ENCODE measurements around the gene ATF6B.
"Not testable (repeated sequence)": the region's sequence is repeated elsewhere in the genome, so short reads cannot be mapped to it uniquely, and the experiment has no call there.

ATF6B gene

DNA sequence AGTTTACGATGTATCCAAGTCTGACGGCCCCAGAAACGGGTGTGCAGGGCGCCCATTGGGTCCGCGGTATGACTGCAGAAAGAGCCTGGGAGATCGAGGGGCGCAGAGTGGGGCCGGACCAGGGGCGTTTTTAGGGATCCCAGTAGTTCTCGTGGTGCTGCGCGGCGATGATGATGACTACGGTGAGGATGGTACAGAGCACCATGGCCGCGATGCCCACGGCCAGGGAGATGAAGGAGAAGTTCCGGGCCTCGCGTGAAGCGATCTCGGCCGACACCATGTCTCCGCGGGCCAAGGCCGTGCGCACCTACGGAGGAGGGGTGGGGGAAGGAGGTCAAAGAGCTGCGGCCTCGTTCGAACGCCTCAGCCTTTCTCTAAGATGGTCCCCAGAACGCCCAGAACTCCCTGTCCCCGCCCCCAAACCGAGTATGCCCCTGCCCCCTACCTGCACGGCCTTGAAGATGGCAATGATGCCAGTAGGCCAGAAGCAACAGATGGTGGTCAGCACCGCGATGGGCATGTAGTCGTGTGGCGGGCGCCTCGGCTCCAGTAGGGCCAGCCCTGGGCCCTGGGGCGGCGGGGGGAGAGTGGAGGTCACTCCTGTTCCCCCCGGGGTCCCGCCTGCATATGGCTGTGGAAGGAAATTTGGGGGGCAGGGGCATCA, 21.2 kb upstream of the ATF6B start:
- H3K27ac Mint-ChIP-seq = peak overlapping the region; percentile 53 to 77
- peaks cover 56% of the 10 kb centered on the region for H3K4me1 Mint-ChIP-seq
- DNase-seq (no peak), ATAC-seq (peak; percentile 4)
- H3K27me3 Mint-ChIP-seq = peaks cover 22% of the 10 kb centered on the region
- no peaks in the 10 kb centered on the region for H3K9me3 Mint-ChIP-seq
- H3K4me3 Mint-ChIP-seq = peak overlapping the region; percentile 83 to 89

DNA sequence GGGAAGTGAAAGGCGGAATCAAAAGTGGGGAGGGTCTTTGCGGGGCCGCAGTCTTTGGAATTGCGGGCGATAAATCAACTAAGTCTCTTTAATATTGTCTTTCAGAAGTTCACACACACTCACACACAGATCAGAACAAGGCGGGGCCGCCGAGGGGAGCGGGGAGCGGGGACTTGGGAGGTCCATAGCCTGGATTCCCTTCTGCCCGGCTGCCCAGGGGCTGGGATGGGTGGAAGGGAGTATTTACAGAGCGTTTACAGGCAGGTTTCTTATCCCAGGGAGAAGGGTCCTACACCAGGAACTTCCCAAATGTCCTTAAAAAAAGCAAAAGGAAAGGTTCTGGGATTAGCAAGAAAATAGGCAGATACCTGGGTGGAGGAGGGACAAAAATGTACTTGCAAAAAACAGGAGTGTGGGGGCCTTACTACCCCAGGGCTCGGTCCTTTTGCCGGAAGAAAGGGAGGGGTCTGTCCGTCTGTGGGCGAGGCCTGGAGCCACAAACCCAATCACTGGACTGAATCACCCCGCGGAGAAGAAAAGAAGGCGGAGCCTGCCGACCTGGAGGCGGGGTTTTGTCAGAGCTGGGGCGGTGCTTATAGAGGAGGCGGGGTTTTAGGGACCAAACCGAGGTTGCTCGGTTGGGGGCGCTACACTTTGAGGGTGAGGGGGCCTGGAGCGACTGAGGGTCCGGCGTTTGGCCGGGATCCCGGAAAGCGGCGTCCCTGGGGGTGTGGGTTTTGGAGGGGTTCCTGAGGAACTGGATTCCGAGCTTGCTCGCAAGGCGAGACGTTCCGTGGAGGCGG, 20.4 kb upstream of the ATF6B start:
- H3K4me1 Mint-ChIP-seq = peaks cover 55% of the 10 kb centered on the region
- no peaks in the 10 kb centered on the region for H3K9me3 Mint-ChIP-seq
- H3K27me3 Mint-ChIP-seq = peaks cover 22% of the 10 kb centered on the region
- peak; percentile 79 for ATAC-seq
- H3K27ac Mint-ChIP-seq = peak overlapping the region; percentile 53 to 77
- peak; percentile 81 to 86 for DNase-seq
- peak overlapping the region; percentile 83 to 89 for H3K4me3 Mint-ChIP-seq

DNA sequence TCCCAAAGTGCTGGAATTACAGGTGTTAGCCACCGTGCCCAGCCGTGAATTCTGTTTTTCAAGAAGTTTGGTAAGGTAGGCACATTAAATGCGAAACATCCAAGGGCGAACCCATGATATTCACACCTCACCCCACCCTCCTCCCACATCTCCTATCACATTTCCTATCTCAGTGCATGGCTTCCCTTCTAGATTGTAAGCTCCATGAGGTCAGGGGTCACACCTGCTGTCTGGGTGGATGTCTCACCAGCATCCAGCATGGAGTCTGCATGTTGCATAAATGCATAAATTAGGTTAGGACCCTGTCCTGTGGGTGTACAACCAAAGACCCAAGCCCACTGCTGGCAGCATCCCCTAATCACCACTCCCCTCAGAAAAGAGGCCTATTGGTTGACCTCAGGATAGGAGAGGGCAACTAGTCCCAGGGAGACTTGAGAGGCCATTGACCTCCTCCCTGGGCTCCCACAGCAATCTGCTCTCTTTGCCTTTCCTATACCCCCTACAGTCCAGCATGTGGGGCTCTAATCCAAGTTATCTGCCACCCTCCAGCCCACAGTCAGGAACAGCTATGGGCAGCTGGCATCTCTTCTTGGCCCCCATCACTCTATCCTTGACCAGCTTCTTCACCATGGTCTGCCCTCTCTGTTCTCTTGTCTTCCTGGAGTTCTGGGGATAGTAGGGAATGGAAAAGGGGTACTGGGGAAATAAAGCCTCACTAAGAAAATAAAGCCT, 19.5 kb upstream of the ATF6B start:
- DNase-seq (no peak), ATAC-seq (no peak)
- no peak overlapping the region for H3K27ac Mint-ChIP-seq
- H3K27me3 Mint-ChIP-seq = peaks cover 22% of the 10 kb centered on the region
- no peaks in the 10 kb centered on the region for H3K9me3 Mint-ChIP-seq
- H3K4me3 Mint-ChIP-seq = peak overlapping the region; percentile 83 to 89
- peaks cover 45% of the 10 kb centered on the region for H3K4me1 Mint-ChIP-seq

DNA sequence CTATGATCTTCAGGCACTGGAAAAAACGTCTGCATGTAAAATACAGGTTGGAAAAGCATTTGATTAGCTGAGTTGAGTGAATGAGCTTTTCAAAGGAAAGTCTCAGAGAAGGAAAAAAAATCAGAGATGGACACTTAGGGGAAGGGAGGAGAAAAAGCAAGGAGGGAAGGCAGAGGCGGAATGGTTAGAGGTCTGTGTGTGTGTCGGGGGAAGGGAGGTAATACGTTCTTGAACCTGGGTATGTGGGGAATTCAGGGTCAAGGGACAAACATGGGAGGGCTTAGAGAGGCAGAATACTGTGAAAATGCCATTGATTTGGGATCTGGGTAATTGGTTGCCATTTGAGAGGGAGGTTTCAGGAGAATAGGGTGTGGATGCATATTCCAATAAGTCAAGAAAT, 18.6 kb upstream of the ATF6B start:
- ATAC-seq = no peak
- peak overlapping the region in 1 of 2 donors; percentile 28 for H3K27ac Mint-ChIP-seq
- peaks cover 37% of the 10 kb centered on the region for H3K4me1 Mint-ChIP-seq
- peaks cover 22% of the 10 kb centered on the region for H3K27me3 Mint-ChIP-seq
- H3K9me3 Mint-ChIP-seq = no peaks in the 10 kb centered on the region
- no peak overlapping the region for H3K4me3 Mint-ChIP-seq
- DNase-seq = no peak

DNA sequence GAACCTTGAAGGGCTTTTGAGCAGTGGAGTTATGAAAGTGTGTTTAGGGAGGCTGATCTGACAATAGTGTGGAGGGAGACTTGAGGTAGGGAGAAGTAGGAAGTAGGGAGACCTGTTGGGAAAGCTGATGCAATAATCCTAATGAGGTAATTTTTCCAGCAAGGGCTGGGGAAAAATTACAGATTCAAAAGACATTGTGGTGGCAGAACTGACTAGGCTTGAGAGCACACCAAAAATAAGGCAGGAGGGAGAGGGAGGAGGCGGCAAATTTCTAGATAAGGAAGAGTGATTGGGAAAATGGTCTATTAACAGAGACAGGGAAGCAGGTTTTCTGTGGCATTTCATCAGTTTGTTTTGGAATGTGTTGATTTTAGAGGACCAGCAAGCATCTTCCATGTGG, 18.2 kb upstream of the ATF6B start:
- peaks cover 33% of the 10 kb centered on the region for H3K4me1 Mint-ChIP-seq
- H3K4me3 Mint-ChIP-seq = no peak overlapping the region

DNA sequence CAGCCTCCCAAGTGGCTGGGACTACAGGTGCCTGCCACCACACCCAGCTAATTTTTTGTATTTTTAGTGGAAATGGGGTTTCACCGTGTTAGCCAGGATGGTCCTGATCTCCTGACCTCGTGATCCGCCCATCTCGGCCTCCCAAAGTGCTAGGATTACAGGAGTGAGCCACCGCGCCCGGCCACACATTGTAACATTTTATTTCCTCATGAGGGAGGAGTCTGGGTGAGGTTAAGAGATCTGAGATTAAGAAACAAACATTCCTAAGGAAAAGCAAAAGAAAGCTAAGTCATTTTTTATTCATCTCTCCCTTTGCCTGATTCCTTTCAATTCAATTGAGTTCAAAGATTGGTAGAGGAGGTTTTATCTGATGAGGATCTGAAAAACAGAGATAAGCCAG, 16.2 kb upstream of the ATF6B start:
- ATAC-seq = not testable (repeated sequence)
- H3K4me1 Mint-ChIP-seq = peaks cover 18% of the 10 kb centered on the region

More for the DNA sequence above, 18.2 kb upstream of the ATF6B start:
- Mint-ChIP-seq H3K9me3 (no peaks in the 10 kb centered on the region), H3K27me3 (peaks cover 22% of the 10 kb centered on the region), H3K27ac (no peak overlapping the region)
- no peak for DNase-seq
- ATAC-seq = no peak

DNA sequence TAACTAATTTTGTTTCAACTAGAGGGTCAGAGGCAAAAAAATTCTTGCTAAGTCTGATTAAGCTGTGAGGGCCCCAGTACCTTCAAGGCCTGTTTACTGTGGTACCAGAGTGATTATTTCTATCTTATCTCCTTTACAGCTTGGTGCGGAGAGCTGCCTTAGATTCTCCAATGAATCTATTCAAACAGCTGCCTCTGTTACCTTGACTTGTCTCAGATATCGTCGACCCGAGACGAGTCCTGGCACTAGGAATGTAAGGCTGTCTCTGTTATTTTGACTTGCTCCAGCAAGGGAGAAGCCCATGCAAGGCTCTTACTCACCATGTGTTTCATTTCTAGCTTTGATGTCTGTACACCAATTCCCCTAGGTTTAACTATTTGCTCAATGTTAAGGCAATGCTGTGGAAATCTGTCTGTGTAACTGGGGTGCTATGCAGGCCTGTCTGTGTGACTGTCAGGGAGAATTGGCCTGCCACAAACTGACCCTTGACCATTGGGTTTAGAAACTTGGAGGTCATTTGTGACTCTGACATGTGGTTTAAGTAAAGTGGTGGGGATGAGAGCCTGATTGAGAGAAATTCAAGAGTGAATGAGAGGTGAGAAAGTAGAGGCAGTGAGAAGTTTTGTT, 12.5 kb upstream of the ATF6B start:
- ATAC-seq = no peak
- Mint-ChIP-seq H3K27ac (no peak overlapping the region), H3K27me3 (no peaks in the 10 kb centered on the region), H3K4me1 (no peaks in the 10 kb centered on the region), H3K4me3 (no peak overlapping the region), H3K9me3 (no peaks in the 10 kb centered on the region)
- no peak for DNase-seq

More for the DNA sequence above, 16.2 kb upstream of the ATF6B start:
- H3K27me3 Mint-ChIP-seq = peaks cover 14% of the 10 kb centered on the region
- not testable (repeated sequence) for H3K27ac Mint-ChIP-seq, H3K9me3 Mint-ChIP-seq, DNase-seq, H3K4me3 Mint-ChIP-seq

DNA sequence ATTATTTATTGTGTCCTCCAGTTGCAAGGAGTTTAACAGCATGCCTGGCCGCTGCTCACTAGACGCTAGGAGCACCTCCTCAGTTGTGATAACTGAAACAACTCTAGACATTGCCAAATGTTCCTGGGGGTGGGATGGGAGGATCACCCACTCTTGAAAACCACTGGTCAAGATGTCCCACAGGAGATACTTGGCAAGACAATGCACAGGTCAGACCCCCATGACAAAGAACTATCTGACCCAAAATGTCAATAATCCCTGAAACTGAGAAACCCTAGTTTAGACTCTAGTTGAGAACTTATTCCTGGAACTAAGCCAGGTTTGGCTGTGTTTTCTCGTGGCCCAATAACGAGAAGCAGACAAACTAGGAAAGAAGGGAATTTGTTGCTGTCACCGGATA, 11.5 kb upstream of the ATF6B start:
- Mint-ChIP-seq H3K9me3 (no peaks in the 10 kb centered on the region), H3K27me3 (no peaks in the 10 kb centered on the region), H3K4me3 (no peak overlapping the region), H3K27ac (no peak overlapping the region), H3K4me1 (no peaks in the 10 kb centered on the region)
- DNase-seq (no peak), ATAC-seq (no peak)

DNA sequence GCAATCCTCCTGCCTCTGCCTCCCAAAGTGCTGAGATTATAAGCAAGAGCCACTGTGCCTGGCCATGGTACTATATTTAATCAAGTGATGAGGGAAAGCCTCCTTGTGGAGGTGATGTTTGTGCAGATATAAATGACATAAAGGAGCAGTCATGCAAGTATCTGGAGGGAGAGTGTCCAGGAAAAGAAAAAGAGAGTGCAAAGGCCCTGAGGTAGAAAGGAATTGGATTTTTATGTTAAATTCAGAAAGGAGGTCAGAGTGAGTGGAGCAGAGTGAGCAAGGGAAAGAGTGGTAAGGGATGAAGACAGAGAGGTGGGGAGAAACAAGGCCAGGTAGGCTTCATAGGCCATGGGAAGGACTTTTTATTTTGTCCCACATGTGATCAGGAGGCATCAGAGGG, 9.4 kb upstream of the ATF6B start:
- no peak for DNase-seq

DNA sequence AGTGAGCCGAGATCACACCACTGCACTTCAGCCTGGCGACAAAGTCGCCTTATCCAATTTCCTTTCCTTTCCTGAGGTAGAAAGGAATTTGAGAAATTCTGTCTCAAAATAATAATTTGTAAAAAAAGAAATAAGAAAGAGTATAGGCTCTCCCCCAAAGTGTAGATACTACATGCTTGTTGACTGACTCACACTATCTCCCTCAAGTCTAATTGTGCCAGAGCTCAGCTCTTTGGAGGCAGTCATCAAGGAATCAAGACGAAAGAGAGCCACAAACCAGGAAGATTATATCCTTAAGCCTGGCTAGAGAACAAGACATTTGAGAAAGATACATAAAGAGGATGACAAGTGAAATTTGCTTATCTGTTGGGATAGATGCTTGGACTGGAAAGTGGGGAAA, 5.7 kb upstream of the ATF6B start:
- Mint-ChIP-seq H3K9me3 (no peaks in the 10 kb centered on the region), H3K4me1 (peaks cover 18% of the 10 kb centered on the region), H3K27me3 (no peaks in the 10 kb centered on the region), H3K4me3 (no peak overlapping the region), H3K27ac (no peak overlapping the region)
- DNase-seq = no peak
- ATAC-seq = no peak

More for the DNA sequence above, 9.4 kb upstream of the ATF6B start:
- Mint-ChIP-seq H3K9me3 (no peaks in the 10 kb centered on the region), H3K27me3 (no peaks in the 10 kb centered on the region), H3K4me1 (no peaks in the 10 kb centered on the region), H3K4me3 (no peak overlapping the region), H3K27ac (no peak overlapping the region)
- ATAC-seq = no peak

DNA sequence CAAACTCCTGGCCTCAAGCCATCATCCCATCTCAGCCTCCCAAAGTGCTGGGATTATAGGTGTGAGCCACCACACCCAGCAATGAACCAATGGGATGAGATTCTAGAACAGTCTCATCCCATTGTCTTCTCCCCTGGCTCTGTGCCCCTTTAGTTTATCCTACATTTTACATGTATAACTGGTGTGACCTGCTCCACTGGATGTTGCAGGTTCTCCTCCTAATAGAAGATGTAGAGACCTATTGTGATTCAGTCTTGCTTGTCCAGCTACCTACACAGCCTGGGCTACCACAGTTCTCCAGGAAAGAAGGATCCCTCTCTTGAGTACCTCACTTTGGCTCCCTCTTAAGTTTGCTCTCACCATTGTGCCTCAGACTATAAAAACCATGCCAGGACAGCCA, 4.1 kb upstream of the ATF6B start:
- peaks cover 31% of the 10 kb centered on the region for H3K4me1 Mint-ChIP-seq
- H3K4me3 Mint-ChIP-seq = no peak overlapping the region
- no peaks in the 10 kb centered on the region for H3K9me3 Mint-ChIP-seq
- no peak for ATAC-seq
- no peaks in the 10 kb centered on the region for H3K27me3 Mint-ChIP-seq
- no peak for DNase-seq
- no peak overlapping the region for H3K27ac Mint-ChIP-seq

DNA sequence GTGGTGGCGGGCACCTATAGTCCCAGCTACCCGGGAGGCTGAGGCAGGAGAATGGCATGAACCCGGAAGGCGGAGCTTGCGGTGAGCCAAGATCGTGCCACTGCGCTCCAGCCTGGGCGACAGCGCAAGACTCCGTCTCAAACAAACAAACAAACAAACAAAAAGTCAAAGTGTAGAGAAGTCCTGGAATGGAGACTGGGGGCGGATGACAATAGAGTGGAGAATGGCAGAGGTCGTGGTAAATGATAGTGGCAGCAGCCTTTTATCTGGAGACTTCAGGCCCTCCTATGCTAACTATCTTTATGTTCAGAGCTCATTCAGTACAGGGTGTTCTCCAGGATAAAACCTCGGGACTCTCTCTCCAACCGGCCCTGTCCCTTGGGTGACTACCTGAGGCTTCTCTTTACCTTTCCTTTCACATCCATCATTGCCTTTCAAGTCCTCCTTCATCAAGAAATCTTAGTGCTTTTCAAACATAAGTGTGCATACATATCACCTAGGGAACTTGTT, 3.4 kb upstream of the ATF6B start:
- Mint-ChIP-seq H3K4me3 (peak overlapping the region in 1 of 2 donors; percentile 60), H3K27me3 (no peaks in the 10 kb centered on the region), H3K9me3 (no peaks in the 10 kb centered on the region), H3K27ac (no peak overlapping the region), H3K4me1 (peaks cover 37% of the 10 kb centered on the region)
- DNase-seq (no peak), ATAC-seq (no peak)

DNA sequence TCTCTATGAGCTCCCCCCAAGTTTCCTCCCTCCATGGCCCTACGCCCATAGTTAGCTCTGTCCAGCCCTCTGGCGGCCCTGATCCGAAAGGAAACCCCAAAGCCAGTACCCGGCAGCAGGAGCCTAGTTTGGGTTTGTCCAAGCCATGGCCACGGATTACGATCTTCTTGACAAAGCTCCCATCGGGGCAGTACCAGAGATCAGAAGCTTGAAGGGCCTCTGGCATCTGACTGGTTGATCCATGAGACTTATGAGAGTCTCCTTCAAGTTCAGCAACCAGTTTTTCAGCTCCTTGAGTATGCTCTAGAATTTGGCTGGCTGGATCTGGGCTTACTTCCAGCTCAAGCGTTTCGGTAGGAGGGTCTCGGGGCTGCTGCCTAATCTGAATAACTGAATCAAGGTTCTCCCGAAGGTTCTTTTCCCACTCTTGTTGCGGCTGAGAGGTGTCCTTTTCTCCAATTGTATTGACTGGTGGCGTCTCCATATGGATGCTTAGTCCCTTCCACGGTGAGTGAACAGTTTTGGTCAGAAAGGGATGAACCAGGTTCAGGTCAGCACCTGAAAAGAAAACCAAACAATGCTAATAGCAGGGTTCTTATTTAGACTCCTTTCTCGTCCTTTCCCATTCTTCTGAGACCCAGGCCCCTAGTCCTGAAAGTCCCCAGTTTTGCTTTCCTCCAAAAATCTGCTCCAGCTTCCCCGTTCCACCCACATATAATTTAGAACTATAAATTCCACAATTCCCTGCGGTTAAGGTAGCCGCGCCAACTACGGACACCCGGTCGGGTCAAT, 1.4 kb upstream of the ATF6B start:
- no peak for ATAC-seq
- peak overlapping the region; percentile 99 to 100 for H3K4me3 Mint-ChIP-seq
- H3K9me3 Mint-ChIP-seq = no peaks in the 10 kb centered on the region
- H3K4me1 Mint-ChIP-seq = peaks cover 47% of the 10 kb centered on the region
- no peak for DNase-seq
- no peaks in the 10 kb centered on the region for H3K27me3 Mint-ChIP-seq
- H3K27ac Mint-ChIP-seq = peak overlapping the region; percentile 89 to 90

DNA sequence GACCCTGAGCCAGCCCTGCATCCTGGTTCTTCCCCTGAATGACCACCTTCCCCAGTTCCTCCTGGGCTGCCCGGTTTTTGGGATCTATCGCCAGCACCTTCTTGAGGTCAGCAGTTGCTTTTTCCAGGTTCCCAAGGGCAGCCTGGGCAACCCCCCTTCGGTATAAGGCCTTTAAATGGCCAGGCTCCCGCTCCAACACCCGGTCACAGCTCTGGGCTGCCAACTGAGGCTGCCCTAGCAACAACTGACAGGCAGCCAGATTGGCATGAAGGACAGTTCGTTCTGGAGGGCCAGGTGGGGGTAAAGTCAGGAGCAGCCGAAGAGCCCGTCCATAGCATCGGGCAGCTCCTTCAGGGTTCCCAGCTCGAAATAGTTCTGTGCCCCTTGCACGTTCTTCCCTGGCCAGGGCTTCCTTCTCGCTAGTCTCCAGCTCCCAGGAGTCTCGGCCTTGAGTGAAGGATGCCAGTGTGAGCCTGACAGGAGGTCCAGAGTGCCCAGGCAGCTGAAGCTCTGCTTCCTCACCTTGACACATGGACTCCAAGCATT, 778 bp upstream of the ATF6B start:
- Mint-ChIP-seq H3K27ac (peak overlapping the region; percentile 27 to 99), H3K4me3 (peak overlapping the region; percentile 99 to 100), H3K9me3 (no peaks in the 10 kb centered on the region), H3K4me1 (peaks cover 53% of the 10 kb centered on the region), H3K27me3 (no peaks in the 10 kb centered on the region)
- no peak for ATAC-seq
- DNase-seq = no peak

DNA sequence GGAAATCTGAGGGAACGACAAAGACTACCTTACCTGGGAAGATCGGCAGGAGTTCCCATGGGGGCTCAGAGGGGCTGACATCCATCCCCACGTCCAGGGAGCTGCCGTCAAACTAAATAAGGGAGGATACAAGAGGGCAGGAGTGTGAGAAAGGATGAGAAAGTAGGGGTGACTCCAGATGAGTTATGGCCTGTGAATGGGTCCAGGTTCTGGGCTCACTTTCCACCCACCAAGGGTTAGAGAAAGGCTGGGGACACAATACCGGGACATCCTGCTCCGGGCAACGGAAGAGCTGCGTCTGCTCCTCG, 683 bp downstream of the ATF6B start:
- peaks cover 53% of the 10 kb centered on the region for H3K4me1 Mint-ChIP-seq
- peak overlapping the region; percentile 99 for H3K27ac Mint-ChIP-seq
- DNase-seq (no peak), ATAC-seq (no peak)
- H3K9me3 Mint-ChIP-seq = no peaks in the 10 kb centered on the region
- peak overlapping the region; percentile 99 to 100 for H3K4me3 Mint-ChIP-seq
- no peaks in the 10 kb centered on the region for H3K27me3 Mint-ChIP-seq
